Mesenteric fat pad (tissue), 1 donor: Measurements from ENCODE around the gene TREM2. TPM values are rescaled to one million over a fixed set of nuclear protein-coding genes. Genes with fewer than 3 reads are reported as not detected.
"Not testable (repeated sequence)": the region's sequence is repeated elsewhere in the genome, so short reads cannot be mapped to it uniquely, and the experiment has no call there.

Experiments used
- DNase-seq: peaks from one replicate; pipeline ENCODE4 v3.0.0-alpha.2; 2020; ENCODE audit warnings: low spot score
- total RNA-seq: library from RNA; stranded (reverse); fragmentation: NEBNext Ultra II Directional; extraction: Animal tissue kit (Norgen Biotek cat#: 25700); gene quantifications from one replicate; pipeline ENCODE4 v1.2.1, GENCODE V29; 2021
- donor health status: DM: yes; HTN: yes; CAD: no.

Gene TREM2
- total RNA-seq, 1 donor from 2014 or later, result 11.0 TPM

DNA sequence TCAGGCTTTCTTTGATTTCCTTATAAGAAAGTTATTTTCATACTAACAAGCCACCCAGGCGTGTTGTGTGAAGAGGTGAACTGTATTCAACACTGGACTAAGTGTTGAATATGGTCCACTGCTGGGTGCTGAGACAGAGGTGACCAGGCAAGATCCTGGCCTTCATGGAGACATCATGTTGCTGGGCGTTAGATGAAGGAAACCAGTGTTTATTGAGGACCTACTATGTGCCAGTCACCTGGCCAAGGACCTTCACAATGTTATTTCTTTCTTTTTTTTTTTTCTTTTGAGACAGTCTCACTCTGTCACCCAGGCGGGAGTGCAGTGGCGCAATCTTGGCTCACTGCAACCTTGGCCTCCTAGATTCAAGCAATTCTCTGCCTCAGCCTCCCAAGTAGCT is 6.9 kb downstream of the TREM2 start:
- DNase-seq, result no peak

DNA sequence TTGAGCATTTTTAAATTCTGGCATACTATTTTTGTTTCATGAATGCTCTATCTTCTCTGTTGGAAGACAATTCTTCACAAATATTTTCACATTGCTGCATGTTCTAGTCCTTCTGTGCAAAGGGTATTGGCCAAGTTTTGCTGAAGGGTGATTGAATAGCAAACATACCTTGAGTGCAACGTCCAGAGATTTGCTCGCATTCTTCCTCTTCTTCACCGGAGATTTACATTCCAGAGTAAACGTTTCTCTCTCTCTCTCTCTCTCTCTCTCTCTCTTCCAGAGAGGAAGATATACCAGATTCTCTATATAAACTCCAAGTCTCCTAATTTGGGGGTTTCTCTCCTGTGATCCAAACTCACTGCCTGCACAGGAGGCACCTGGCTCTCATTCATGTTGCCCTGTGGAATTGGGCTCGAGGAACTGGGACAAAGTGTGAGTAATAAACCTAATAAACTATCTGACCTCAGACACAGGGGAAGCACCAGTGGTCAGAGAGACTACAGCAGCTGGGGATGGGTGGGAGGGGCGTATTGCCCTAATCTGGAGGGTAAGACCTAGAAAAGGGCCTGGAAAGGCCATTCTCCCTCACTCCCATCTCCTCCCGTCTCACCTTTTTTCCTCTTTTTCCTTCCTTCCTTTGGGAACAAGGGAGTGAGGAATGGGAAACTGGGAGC is 7.6 kb downstream of the TREM2 start:
- no peak for DNase-seq

DNA sequence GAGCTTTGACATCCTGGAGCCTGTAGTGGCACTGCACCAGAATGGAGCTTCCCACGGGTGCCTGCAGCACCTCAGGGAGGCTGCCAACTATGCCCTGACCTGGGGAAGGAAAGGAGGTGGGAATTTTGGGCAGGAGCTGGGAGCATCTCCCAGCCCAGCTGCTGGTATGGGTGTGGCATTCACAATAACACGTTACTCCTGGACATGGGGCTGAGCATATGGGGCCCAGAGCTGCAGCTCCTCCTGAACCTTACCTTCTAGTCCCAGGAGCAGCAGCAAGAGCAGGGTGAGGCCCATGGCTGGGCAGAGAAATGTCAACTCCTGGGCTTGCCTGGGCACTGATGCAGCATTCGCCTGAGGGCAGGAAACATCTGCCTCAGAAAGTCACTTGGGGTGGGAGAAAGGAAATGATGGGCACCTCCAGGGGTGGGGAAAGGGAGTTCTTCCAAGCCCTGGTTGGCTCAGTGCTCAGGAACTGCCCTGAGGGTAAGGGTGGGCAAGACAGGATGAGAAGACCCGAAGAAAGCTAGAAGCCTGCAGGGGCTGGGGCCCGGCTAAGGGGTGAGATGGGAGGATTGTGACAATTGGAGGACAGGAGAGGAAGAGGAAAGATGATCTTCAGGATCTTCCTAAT is 8.8 kb downstream of the TREM2 start, which contains the start of gene TREML1:
Gene TREML1, minus strand, starts transcription at position 356 of the 634 bp plus-strand sequence. Its CDS starts 59 bp downstream, at position 297.
- no peak for DNase-seq

DNA sequence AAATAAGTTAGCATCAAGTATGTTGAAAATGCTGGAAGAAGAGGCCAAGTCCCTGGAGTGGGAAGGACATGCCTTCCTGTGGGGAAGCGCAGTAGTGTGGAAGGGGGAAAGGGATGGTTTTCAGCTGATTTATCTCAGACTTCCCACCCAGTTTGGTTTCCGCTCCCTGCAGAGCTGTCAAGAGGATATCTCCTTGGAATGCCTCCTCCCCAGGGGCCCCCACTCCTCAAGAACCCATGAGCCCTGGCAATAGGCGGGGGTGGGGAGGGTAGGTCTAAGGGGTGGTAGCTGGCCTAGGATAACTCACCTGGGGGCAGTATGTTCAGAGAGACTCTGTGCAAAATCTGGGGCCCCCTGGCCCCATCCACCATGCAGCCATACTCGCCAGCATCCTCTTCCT is 9.5 kb downstream of the TREM2 start:
- DNase-seq, result no peak

DNA sequence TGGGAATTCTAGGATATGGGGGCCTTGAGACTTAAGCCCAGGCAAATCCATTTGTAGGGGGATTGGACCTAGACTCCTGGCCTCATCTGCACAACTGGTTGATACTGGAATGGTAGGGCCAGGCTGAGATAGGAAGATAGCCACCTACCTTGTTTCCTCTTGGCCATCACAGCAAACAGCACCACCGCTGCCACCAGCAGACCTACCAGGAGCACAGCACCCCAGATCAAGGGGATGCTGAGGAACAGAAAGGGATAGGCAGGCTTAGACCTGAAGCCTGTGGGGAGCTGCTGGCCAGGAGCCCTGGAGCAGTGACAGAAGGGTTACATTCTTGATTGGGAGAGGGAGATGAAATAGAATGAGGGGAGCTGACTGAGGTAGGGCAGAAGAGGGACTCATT is 12.2 kb downstream of the TREM2 start:
- DNase-seq, result no peak

DNA sequence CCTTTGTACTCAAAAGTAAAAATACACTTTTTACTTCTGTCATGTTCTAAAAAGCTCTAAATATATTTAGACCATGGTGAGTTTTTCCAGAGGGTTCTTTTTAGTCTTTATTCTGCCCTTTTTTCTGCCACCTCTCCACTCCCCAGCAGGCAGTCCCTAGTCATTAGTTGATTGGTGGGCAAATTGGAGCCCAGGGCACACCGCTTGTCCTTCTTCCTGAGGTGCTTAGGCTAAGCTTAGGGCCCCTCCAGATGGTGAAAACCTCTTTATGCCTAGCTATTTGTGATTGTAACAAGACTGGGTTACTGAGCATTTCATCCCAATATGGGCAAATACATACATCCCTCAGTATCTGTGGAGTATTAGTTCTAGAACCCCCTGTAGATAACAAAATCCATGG is 15.0 kb downstream of the TREM2 start:
- no peak for DNase-seq

DNA sequence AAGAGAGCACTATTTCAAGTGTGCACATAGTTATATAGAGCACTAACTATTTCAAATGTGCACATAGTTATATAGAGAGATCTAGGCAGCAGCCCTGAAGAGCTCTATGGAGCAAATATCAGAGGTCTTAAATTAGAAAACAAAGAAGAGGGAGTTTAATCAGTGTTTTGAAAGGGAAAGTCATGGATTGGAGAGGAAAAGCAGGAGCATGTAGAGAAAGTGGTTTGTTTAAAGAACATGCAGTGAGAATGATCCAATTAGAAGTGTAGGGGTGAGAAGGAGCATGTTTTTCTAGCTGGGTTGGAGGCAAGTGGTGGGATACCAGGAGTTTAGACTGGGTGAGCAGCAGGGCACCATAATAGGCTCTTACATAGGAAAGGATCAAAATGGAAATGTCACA is 26.0 kb downstream of the TREM2 start:
- no peak for DNase-seq

DNA sequence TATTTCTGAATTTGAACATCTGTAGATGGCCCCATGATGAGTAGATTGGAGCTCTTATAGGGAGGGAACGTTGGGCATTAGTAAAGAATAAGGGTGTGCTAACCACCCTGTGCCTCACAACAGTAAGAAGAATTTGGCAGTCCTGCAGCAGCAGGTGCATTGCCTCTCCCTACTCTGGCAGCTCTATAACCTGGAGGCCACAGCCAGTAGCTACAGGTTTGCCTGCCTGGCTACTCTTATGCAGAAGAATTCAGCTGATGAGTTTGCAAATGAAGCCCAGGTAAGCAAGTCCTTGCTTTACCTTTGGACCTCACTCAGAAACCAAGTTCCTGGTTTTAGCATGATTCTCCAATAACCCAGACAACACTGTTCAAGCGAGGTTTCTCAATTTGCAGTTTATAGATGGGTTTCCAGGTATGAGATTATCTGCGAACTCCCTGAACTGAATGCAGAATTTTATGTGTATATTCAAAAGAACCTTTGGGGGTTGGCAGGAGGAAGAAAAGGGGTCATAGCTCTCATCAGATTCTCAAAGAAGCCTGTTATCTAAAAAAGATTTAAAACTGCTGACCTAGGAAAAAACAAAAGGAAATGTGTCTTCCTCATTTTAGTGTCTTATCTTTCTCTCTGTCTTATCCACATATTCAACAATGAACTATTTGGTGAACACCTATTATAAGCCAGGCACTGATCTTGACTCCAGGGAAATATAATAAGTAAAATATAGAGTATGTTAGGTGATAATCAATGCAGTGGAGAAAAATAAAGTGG is 27.7 kb downstream of the TREM2 start:
- no peak for DNase-seq

DNA sequence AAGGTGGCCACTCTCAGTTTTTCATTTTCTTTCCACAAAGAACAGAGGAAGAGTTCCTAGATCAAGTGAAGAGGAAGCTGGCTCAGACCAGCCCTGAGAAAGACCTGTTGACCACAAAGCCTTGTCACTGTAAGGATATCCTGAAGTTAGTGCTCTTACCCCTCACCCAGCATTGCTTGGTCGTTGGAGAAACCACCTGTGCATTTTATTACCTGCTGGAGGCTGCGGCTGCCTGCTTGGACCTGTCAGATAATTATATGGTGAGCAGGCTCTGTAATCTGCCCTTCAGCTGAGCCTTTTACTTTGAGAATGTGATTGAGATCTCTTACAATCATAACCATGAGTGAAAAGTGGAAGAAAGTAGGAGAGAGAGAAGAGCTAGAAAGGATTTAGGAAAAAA is 30.7 kb downstream of the TREM2 start:
- DNase-seq, result no peak

DNA sequence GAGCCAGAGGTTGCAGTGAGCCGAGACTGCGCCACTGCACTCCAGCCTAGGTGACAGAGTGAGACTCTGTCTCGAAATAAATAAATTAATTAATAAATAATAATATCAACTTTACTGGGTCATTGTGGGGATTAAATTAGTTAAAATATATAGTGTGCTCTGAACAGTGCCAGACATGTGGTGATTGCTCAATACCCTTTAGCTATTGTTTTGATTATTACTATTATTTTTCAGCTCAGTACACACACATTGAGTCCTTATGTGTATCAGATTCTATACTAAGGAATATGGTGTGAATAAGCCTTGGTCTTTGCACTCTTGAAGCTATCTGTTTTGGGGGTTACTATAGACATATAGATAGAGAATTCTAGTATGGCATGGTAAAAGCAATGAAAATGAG is 37.6 kb downstream of the TREM2 start:
- DNase-seq, result no peak

DNA sequence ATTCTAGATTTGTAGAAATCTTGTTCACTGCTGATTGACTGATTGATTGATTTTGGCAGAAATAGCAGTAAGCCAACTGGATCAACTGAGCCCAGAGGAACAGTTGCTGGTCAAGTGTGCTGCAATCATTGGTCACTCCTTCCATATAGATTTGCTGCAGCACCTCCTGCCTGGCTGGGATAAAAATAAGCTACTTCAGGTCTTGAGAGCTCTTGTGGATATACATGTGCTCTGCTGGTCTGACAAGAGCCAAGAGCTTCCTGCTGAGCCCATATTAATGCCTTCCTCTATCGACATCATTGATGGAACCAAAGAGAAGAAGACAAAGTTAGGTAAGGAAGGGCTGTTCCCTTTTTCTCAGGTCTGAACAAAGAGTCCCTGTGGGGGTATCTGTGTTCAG is 40.0 kb downstream of the TREM2 start:
- no peak for DNase-seq

DNA sequence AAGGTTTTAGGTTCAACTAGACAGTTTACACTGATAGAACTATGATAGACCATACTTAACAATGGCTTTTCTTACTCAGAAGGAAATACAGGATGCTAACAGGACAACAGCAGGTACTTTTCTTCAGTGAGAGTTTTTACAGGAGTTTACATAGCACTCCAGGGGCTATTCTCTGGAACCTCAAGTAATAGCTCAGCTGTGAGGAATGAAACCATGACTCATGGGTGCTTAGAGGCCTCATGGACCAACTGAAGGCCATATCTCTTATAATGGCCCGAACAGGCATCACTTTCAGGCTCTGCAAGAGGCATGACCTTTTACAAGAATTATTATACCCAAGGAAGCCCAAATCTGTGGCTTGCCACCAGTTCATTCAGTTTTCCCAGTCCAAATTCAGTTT is 40.5 kb downstream of the TREM2 start:
- DNase-seq, result no peak

DNA sequence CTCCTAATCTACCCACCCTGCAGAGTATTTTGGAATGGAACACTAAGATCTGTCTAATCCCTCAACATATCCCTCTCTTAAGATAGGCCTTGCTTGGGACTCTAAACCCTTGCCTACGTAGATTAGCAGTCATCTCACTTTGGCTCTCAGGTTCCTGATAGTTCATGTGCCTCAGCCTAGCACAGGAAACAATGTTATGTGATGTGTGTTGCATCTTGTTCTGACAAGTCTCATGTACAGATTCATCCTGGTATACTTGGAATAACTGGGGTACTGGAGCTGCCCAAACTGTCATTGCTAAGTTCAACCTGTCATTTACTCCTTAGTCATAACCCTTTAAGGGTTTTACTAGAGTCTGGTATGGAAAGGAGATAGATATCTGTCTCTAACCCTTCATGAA is 42.9 kb downstream of the TREM2 start:
- DNase-seq, result no peak

DNA sequence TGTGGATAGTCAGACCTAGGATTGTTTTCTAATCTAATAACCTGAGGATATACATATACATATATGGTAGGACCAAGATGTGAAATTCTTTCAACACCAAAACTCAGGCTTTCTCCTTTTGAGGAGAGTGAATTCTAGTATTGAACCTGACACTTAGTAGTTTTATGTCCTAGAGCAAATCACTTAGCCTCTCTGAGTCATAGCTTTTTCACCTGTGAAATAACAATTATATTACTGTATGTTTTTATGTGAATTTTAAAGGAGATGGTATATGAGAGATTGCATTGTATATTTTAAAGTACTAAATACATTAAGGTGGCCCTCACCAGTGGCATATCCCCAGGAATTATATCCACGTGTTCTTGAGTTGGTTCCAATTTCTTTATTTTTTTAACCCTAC is 43.4 kb downstream of the TREM2 start:
- DNase-seq, result no peak

DNA sequence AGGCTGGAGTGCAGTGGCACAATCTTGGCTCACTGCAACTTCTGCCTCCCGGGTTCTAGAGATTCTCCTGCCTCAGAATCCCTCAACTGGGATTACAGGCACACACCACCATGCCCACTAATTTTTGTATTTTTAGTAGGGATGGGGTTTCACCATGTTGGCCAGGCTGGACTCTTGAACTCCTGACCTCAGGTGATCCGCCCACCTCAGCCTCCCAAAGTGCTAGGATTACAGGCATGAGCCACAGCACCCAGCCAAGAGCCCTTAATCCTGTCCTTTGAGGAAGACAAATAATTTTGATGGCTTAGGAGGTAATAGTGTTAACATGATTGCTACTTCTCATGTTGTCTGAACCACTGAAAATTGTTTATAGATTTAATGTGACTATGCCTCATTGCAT is 47.9 kb downstream of the TREM2 start:
- not testable (repeated sequence) for DNase-seq

DNA sequence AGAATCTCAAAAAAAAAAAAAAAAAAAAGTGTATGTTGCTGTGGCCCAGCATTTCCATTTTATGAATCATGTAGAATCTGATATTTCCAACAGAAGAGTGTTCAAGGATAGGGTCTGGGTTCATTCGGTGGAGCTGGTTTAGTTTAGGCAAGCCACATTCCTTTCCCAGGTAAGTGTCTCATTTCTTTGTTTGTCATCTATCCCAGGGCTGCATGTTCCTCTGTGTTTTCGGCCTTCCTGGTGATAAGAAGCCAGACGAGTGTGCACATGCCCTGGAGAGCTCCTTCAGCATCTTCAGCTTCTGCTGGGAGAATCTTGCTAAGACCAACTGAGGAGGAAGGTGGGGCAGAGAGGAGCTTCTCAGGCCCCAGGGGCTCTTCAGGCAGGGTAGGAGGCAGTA is 51.9 kb downstream of the TREM2 start:
- no peak for DNase-seq

Other genes with a start within 250 kb of the TREM2 start
- 0.48 TPM for gene UNC5CL, start 123.9 kb downstream of the TREM2 start, total RNA-seq
- not detected for gene TSPO2, start 120.6 kb downstream of the TREM2 start, total RNA-seq
- gene APOBEC2, start 109.9 kb downstream of the TREM2 start, total RNA-seq, result not detected
- 12.2 TPM for gene OARD1, start 90.8 kb downstream of the TREM2 start, total RNA-seq
- 17.5 TPM for gene NFYA, start 90.1 kb downstream of the TREM2 start, total RNA-seq
- 0.55 TPM for gene TREML1, start 8.8 kb downstream of the TREM2 start, total RNA-seq
- gene TREML2, start 38.0 kb upstream of the TREM2 start, total RNA-seq, result 1.0 TPM
- gene TREML4, start 65.2 kb upstream of the TREM2 start, total RNA-seq, result 0.67 TPM
- gene TREM1, start 123.6 kb upstream of the TREM2 start, total RNA-seq, result 20.6 TPM
- not detected for gene NCR2, start 172.5 kb upstream of the TREM2 start, total RNA-seq